ENCODE measurements around the gene CDK14. TPM values are rescaled to one million over a fixed set of nuclear protein-coding genes. Genes with fewer than 3 reads are reported as not detected.
"Not testable (repeated sequence)": the region's sequence is repeated elsewhere in the genome, so short reads cannot be mapped to it uniquely, and the experiment has no call there.

CDK14 gene
- total RNA-seq, 4 donors from 2014 or later: 1.1 to 12.7 (median 5.8) TPM

DNA sequence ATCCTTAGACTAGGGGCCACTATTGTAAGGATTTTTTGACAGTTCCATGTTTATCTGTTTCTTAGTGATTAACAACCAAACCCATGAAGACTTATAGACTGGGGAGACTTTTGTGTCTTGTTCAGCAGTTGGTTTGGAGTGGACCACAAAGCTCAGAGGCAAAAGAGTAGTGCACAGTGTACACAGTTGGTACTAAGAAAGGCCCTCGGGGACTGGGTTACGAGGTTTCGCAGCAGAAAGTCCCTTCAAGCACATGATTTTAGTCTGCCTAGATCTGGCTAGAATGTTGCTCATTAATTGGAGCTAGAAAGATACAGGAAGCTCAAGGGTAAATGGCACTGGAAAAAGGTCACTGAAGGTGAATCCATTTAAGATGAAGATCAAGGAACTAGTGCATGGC is 35.4 kb downstream of the CDK14 start:
- intact Hi-C loops (cut with DNase I; ENCODE audit: low total_unique reads): no loop called here
- H3K4me3 ChIP-seq (ENCODE audit: low read depth, poor library complexity, severe bottlenecking): no peak overlapping the region
- no peak for TF ChIP-seq POLR2A (IDR thresholded peaks at IDR 0.05)
- TF ChIP-seq, protein P1, sequence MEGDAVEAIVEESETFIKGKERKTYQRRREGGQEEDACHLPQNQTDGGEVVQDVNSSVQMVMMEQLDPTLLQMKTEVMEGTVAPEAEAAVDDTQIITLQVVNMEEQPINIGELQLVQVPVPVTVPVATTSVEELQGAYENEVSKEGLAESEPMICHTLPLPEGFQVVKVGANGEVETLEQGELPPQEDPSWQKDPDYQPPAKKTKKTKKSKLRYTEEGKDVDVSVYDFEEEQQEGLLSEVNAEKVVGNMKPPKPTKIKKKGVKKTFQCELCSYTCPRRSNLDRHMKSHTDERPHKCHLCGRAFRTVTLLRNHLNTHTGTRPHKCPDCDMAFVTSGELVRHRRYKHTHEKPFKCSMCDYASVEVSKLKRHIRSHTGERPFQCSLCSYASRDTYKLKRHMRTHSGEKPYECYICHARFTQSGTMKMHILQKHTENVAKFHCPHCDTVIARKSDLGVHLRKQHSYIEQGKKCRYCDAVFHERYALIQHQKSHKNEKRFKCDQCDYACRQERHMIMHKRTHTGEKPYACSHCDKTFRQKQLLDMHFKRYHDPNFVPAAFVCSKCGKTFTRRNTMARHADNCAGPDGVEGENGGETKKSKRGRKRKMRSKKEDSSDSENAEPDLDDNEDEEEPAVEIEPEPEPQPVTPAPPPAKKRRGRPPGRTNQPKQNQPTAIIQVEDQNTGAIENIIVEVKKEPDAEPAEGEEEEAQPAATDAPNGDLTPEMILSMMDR (IDR thresholded peaks at IDR 0.05): no peak
- DNase-seq (ENCODE audit: low spot score in 2 of 2): no peak
- WGBS, 2 donors: 83 to 97% methylated on average over 3 of the region's 3 CpGs

GRCh38 chr7:90639683-90640082 is 43.6 kb downstream of the CDK14 start:
- DNase-seq (ENCODE audit: low spot score in 2 of 2); intact Hi-C loops (cut with DNase I; ENCODE audit: low total_unique reads); H3K4me3 ChIP-seq (ENCODE audit: low read depth, poor library complexity, severe bottlenecking): not testable (repeated sequence)
- 91 to 93% methylated on average over 17 of the region's 17 CpGs for WGBS, 2 donors

- DNase-seq (ENCODE audit: low spot score in 2 of 2): no peak
- WGBS, 2 donors: 77 to 90% methylated on average over 4 of the region's 4 CpGs
- H3K4me3 ChIP-seq (ENCODE audit: low read depth, poor library complexity, severe bottlenecking): no peak overlapping the region
- intact Hi-C loops (cut with DNase I; ENCODE audit: low total_unique reads): no loop called here
- TF ChIP-seq, protein P1 (IDR thresholded peaks at IDR 0.05): no peak
- TF ChIP-seq POLR2A (IDR thresholded peaks at IDR 0.05): no peak
Observed at GRCh38 chr7:90642978-90643377, 46.9 kb downstream of the CDK14 start.

DNA sequence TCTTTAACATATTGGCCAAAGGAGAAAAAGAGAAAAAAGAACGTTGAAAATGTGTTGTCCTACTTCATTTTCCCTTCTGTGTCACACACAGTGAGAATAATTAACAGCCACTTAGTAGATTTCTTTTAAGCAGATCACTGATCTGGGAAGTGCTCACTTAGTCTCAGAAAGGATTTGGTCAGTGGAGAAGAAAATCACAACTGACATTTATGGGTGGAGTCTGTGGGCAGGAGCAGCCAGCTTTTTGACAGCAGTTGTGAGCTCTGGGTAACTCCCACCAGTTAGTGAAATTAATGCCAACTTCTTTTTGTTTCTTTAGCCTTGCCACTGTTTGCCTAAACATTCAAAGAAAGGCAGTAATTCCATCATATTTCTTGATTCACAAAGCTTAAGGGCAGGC is 49.7 kb downstream of the CDK14 start:
- intact Hi-C loops (cut with DNase I; ENCODE audit: low total_unique reads): no loop called here

GRCh38 chr7:90648107-90648506 is 52.0 kb downstream of the CDK14 start:
- H3K4me3 ChIP-seq (ENCODE audit: low read depth, poor library complexity, severe bottlenecking): no peak overlapping the region
- DNase-seq (ENCODE audit: low spot score in 2 of 2): no peak
- 98 to 100% methylated on average over 2 of the region's 2 CpGs for WGBS, 2 donors
- intact Hi-C loops (cut with DNase I; ENCODE audit: low total_unique reads): no loop called here
- no peak for TF ChIP-seq POLR2A (IDR thresholded peaks at IDR 0.05)
- TF ChIP-seq, protein P1 (IDR thresholded peaks at IDR 0.05): no peak

More for the DNA sequence above, 49.7 kb downstream of the CDK14 start:
- no peak overlapping the region for H3K4me3 ChIP-seq (ENCODE audit: low read depth, poor library complexity, severe bottlenecking)
- 49 to 57% methylated on average over 1 of the region's 1 CpG for WGBS, 2 donors
- no peak for DNase-seq (ENCODE audit: low spot score in 2 of 2)
- TF ChIP-seq, protein P1 (IDR thresholded peaks at IDR 0.05): no peak
- no peak for TF ChIP-seq POLR2A (IDR thresholded peaks at IDR 0.05)

DNA sequence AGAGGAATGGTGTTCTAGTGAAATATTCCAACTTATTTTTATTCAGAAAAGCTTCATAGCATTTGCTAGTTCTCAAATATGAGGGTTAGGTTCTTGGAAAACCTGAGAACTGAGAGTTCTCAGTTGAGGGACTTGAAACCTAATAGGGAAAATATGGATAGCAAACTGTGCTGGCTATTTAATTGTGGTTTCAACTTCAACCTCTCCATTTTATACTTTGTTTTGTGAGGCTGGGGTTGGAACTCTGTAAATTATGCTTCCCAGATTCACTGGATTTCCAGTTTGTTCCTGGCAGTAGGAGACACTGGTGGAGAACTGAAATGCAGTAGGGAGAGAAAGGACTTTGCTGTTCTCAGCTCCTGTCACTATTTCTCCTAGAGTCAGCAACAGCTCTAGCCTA is 52.7 kb downstream of the CDK14 start:
- intact Hi-C loops (cut with DNase I; ENCODE audit: low total_unique reads): no loop called here
- TF ChIP-seq, protein P1 (IDR thresholded peaks at IDR 0.05): no peak
- TF ChIP-seq POLR2A (IDR thresholded peaks at IDR 0.05): no peak
- no peak for DNase-seq (ENCODE audit: low spot score in 2 of 2)
- H3K4me3 ChIP-seq (ENCODE audit: low read depth, poor library complexity, severe bottlenecking): no peak overlapping the region
